GM21360 (cell line): ENCODE measurements around the gene TM7SF3.

Source experiments
- ATAC-seq: cut with Tn5 transposase; IDR thresholded peaks from one replicate; pipeline ENCODE4 v1.9.1; 2021; ENCODE audit warnings: mild to moderate bottlenecking, moderate library complexity; ENCODE audit not compliant: unreplicated experiment

TM7SF3 gene

DNA sequence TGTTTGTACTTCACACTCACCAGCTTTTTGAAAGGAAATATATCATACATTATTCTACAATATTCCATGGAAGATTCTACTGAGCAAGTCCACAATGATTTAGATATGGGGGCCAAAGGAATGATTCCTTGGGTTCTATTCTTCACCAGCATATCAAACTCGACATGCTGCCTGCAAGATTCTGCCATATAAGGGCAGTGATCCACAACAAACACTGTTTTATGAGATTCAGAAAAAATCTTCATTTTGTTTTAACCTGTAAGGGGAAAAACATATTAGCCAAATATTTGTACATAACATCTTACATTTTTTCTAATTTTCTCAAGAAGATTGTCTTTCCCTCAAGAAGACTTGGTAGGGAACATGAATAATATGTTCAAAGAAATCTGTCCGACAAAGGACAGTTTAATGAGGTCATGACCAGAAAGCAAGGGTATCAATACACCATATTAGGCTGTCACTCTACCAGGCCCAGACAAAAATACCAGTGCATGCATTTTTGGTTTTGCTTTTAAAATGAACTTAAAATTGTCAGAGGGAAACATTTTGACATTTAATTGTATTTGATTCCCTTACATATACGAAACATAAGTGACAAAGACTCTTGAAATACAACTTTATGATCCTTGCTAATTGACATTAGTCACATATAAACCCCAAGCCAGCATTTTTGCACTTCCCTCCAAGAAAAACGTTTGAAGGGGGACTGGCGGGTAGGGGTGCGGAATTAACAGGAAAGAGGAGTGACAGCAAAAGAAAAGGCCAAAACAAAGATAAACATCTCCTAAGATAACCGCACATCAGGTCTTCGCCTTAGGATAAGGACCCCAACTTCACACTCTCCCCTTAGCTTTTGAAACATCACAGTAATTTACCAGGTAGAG lies 77.4 kb downstream of the TM7SF3 start:
- ATAC-seq, result no peak

DNA sequence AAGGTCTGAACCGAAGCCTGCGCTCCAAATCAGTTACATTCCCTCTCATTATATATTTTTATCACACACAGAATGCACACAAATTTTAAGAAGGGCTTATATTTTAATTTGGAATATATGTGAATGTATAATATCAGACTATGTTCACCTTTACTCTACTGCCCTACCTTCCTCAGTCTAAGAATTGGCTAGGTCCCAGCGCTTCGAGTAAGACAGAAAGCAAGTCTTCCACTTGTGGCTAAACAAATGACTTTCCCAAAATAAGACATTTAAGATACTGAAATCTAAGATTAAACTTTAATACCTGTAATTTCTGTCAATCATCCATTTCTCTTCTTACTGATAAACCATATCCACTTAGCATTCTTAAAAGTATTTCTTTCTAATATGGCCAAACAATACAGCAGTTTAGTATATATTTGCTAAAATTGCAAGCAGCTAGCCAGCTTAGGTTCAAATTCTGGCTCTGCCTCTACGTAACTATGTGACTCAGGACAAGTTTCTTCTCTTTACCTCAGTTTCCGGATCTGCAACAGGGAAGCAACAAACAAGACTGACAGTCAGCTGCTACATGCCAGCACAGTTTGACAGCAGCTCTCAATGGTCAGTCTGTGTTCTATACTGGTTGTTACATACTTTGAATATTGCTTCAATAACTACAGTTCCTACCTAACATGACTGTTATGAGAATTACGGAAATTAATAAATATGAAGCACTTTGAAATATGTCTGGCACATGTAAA lies 78.4 kb downstream of the TM7SF3 start:
- no peak for ATAC-seq

DNA sequence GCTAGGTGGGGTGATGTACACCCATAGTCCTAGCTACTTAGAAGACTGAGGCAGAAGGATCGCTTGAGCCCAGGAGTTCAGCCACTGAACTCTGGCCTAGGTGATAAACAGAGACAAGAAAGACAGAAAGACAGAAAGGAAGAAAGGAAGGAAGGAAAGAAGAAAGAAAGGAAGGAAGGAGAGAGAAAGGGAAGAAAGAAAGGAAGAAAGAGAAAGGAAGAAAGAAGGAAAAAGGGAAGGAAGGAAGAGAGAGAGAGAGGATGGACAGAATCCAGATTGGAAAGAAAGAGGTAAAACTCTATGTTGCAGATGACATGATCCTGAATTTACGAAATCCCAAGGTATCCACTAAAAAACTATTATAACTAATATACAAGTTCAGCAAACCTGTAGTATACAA lies 84.6 kb downstream of the TM7SF3 start:
- ATAC-seq, result no peak

DNA sequence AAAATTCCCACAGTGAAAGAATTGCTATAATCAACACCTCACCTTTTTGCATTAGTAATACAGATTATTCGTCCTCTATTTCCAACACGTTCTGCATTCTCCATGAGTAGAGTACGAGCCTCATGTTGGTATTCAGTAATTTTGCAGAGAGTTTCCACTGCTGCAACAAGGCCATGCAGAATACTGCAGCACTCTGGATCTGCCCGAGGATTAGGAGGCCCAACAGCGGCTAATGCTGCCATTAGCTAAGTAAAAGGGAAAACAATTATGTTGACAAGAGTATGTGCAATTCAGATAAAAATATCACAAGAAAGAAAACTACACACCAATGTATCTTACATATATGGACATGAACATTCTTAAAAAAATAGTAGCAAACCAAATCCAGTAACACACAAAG lies 85.5 kb downstream of the TM7SF3 start:
- ATAC-seq, result no peak
